Measurements from ENCODE around the gene PRKAR2B.
"Not testable (repeated sequence)": the region's sequence is repeated elsewhere in the genome, so short reads cannot be mapped to it uniquely, and the experiment has no call there.

Gene PRKAR2B

DNA sequence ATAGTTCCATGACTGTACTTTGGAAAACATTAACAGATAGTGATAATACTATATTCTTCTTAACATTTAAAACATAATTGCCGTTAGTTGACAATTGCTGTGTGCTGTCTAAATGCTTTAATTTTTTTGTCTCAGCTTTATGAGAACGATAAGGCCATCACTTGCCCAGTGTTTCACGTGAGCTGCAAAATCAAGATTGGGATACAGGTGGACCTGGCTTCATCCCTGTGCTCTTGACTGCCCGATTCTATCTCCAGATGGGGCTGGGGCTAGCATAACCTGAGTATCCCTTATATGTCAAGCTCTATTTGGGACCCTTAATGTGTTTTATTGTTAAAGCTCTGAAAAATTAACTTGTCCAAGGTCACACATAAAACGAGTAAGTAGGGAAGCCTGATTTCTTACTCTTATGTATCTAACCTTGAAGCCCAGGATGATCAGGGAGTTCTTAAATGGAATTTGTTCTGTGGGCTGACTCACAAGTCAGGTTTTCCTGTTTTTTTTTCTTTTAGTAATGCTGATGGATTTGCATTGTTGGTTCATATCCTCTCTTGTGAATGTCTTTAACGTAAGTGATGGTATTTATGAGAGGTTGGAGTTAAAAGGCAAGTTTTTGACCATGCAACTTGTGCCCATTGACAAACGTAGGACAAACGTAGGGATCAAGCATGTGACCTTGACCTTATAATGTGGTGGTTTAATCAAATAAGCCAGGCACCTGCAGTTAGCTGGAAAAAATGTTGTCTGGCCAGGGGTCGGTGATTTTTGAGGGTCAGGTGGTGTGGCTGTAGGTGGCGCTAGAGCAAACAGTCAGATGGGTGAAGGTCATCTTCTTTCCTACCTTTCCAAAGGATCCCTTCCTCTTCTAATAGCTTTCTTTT, 3.6 kb downstream of the PRKAR2B start:
- DNase-seq: no peak
- TF ChIP-seq, protein P1, sequence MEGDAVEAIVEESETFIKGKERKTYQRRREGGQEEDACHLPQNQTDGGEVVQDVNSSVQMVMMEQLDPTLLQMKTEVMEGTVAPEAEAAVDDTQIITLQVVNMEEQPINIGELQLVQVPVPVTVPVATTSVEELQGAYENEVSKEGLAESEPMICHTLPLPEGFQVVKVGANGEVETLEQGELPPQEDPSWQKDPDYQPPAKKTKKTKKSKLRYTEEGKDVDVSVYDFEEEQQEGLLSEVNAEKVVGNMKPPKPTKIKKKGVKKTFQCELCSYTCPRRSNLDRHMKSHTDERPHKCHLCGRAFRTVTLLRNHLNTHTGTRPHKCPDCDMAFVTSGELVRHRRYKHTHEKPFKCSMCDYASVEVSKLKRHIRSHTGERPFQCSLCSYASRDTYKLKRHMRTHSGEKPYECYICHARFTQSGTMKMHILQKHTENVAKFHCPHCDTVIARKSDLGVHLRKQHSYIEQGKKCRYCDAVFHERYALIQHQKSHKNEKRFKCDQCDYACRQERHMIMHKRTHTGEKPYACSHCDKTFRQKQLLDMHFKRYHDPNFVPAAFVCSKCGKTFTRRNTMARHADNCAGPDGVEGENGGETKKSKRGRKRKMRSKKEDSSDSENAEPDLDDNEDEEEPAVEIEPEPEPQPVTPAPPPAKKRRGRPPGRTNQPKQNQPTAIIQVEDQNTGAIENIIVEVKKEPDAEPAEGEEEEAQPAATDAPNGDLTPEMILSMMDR (IDR thresholded peaks at IDR 0.05): peak; percentile 19
- Mint-ChIP-seq H3K4me1 (peaks cover 20% of the 10 kb centered on the region), H3K27me3 (ENCODE audit: low read depth, poor library complexity) (peaks cover 28% of the 10 kb centered on the region), H3K9me3 (no peaks in the 10 kb centered on the region), H3K36me3 (ENCODE audit: low read depth) (no peaks in the 10 kb centered on the region), H3K4me3 (no peak overlapping the region), H3K27ac (no peak overlapping the region)

DNA sequence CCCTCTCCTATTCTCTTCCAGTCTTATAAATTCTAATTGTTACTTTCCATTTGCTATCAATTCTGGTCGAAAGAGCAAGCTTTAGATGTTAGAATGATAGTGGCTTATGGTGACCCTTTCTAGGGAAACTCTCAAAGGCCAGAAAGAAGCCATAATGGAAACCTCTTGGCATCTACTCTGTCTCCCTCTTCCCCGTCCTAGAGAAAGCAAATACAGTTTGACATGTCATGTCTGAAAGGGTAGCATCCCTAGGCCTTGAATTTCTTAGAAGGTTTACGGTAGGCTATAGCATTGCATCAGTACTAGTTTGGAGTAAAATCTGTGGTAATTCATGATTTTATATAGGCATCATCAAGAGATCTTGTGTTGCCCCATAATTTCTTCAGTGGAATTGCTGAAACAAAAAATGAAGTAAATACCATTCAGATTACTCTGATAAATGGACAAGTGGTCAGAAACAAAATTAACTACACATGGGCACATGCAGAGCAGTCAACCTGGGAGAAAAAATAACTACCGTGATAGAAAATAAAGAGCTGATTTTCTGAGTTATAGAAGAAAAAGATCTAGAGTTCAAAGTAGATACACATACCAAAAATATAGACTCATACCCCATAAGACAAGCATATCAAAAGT, 4.4 kb downstream of the PRKAR2B start:
- H3K27ac Mint-ChIP-seq: no peak overlapping the region
- peaks cover 18% of the 10 kb centered on the region for H3K4me1 Mint-ChIP-seq
- H3K4me3 Mint-ChIP-seq: no peak overlapping the region
- H3K27me3 Mint-ChIP-seq (ENCODE audit: low read depth, poor library complexity): peaks cover 28% of the 10 kb centered on the region
- DNase-seq: no peak
- H3K9me3 Mint-ChIP-seq: no peaks in the 10 kb centered on the region
- no peaks in the 10 kb centered on the region for H3K36me3 Mint-ChIP-seq (ENCODE audit: low read depth)
- TF ChIP-seq, protein P1 (IDR thresholded peaks at IDR 0.05): no peak

DNA sequence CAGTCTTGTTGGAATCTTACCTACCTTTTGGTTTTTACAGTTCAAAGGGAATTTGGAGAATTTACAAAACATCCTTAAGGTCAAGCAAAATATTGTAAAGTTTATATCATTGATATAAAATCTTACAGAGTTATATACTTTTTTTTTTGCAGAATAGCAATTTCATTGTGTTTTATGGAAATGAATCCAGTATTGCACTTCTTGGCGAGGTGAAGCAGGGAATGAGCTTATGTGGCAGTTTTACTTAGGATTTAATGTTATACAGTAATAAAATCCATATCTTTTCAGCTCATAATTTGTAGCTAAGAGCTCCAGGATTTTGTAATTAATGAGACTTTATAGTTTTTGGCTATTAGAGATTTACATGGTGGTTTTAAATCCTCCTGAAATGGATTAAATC, 5.0 kb downstream of the PRKAR2B start:
- Mint-ChIP-seq H3K27ac (no peak overlapping the region), H3K4me3 (no peak overlapping the region)

DNA sequence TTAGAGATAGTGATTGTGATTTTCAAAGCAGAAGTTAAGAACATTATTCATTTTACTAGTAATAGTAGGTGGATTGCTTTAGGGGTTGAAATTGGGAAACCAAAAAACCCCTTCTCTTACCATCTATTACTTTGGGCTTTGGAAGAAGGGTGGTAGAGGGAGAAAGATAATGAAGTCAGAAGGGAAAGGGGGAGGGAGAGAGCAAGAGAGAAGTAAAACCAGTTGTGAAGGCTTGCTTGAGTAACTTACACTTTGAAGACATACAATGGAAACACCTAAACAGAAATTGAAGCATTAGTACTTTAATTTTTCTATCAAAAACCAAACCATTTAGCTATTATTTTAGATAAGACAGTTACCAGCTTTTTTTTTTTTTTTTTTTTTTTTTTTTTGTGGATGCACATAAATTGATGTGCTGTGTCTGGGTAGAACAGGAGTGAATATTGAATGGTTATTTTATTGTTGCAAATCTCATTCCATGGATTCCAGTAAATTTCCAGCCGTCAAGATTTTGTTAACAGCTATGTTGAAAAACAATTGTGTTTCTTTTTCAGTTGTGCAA, 5.5 kb downstream of the PRKAR2B start:
- H3K36me3 Mint-ChIP-seq (ENCODE audit: low read depth): no peaks in the 10 kb centered on the region
- H3K27me3 Mint-ChIP-seq (ENCODE audit: low read depth, poor library complexity): peaks cover 32% of the 10 kb centered on the region
- DNase-seq: no peak
- H3K4me3 Mint-ChIP-seq: no peak overlapping the region
- H3K9me3 Mint-ChIP-seq: peaks cover 7% of the 10 kb centered on the region
- no peak overlapping the region for H3K27ac Mint-ChIP-seq
- peaks cover 15% of the 10 kb centered on the region for H3K4me1 Mint-ChIP-seq
- TF ChIP-seq, protein P1 (IDR thresholded peaks at IDR 0.05): no peak

More for the DNA sequence above, 5.0 kb downstream of the PRKAR2B start:
- Mint-ChIP-seq H3K36me3 (ENCODE audit: low read depth) (no peaks in the 10 kb centered on the region), H3K9me3 (peaks cover 5% of the 10 kb centered on the region), H3K4me1 (peaks cover 15% of the 10 kb centered on the region), H3K27me3 (ENCODE audit: low read depth, poor library complexity) (peaks cover 32% of the 10 kb centered on the region)
- no peak for DNase-seq
- TF ChIP-seq, protein P1 (IDR thresholded peaks at IDR 0.05): no peak

DNA sequence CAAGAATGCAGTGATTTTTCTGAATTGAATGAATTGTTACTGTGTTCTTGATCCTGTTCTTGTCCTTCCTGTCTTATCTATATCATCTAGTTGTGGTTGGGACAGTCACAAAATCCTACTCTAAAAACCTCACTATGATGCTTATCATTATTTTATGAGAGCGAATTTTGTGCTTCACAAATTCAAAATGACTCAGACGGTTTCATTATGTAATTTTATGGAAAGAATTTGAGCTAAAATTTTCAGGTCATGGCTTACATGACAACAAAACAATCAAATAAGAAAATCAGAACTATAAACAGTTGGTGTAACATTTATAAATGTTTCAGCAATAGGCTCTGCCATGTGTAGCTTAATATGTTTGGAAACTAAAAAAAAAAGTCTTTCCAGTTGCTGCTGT, 6.9 kb downstream of the PRKAR2B start:
- Mint-ChIP-seq H3K27me3 (ENCODE audit: low read depth, poor library complexity) (peaks cover 19% of the 10 kb centered on the region), H3K27ac (no peak overlapping the region)

DNA sequence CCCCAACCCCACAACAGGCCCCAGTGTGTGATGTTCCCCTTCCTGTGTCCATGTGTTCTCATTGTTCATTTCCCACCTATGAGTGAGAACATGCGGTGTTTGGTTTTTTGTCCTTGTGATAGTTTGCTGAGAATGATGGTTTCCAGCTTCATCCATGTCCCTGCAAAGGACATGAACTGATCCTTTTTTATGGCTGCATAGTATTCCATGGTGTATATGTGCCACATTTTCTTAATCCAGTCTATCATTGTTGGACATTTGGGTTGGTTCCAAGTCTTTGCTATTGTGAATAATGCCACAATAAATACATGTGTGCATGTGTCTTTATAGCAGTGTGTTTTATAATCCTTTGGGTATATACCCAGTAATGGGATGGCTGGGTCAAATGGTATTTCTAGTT, 10.5 kb downstream of the PRKAR2B start:
- not testable (repeated sequence) for H3K27ac Mint-ChIP-seq; DNase-seq; H3K27me3 Mint-ChIP-seq (ENCODE audit: low read depth, poor library complexity); H3K4me1 Mint-ChIP-seq; H3K36me3 Mint-ChIP-seq (ENCODE audit: low read depth); H3K4me3 Mint-ChIP-seq
- H3K9me3 Mint-ChIP-seq: peaks cover 19% of the 10 kb centered on the region

More for the DNA sequence above, 6.9 kb downstream of the PRKAR2B start:
- Mint-ChIP-seq H3K4me3 (no peak overlapping the region), H3K4me1 (peaks cover 2% of the 10 kb centered on the region), H3K36me3 (ENCODE audit: low read depth) (no peaks in the 10 kb centered on the region), H3K9me3 (peaks cover 14% of the 10 kb centered on the region)
- TF ChIP-seq, protein P1 (IDR thresholded peaks at IDR 0.05): no peak
- no peak for DNase-seq

DNA sequence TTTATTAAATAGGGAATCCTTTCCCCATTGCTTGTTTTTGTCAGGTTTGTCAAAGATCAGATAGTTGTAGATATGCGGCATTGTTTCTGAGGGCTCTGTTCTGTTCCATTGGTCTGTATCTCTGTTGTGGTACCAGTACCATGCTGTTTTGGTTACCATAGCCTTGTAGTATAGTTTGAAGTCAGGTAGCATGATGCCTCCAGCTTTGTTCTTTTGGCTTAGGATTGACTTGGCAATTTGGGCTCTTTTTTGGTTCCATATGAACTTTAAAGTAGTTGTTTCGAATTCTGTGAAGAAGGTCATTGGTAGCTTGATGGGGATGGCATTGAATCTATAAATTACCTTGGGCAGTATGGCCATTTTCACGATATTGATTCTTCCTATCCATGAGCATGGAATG, 11.6 kb downstream of the PRKAR2B start:
- not testable (repeated sequence) for H3K4me1 Mint-ChIP-seq; H3K36me3 Mint-ChIP-seq (ENCODE audit: low read depth); H3K27me3 Mint-ChIP-seq (ENCODE audit: low read depth, poor library complexity); H3K4me3 Mint-ChIP-seq; DNase-seq; H3K27ac Mint-ChIP-seq
- H3K9me3 Mint-ChIP-seq: peaks cover 19% of the 10 kb centered on the region
